CD4-positive, alpha-beta T cell treated with Interleukin-4 for 1 hour (primary cell): ENCODE measurements around the gene ATF7IP2.
"Not testable (repeated sequence)": the region's sequence is repeated elsewhere in the genome, so short reads cannot be mapped to it uniquely, and the experiment has no call there.

Experiments used
- DNase-seq, 2 donors: peaks; one replicate each; pipeline ENCODE4 v3.0.0-alpha.2; 2020 to 2022

Gene ATF7IP2

DNA sequence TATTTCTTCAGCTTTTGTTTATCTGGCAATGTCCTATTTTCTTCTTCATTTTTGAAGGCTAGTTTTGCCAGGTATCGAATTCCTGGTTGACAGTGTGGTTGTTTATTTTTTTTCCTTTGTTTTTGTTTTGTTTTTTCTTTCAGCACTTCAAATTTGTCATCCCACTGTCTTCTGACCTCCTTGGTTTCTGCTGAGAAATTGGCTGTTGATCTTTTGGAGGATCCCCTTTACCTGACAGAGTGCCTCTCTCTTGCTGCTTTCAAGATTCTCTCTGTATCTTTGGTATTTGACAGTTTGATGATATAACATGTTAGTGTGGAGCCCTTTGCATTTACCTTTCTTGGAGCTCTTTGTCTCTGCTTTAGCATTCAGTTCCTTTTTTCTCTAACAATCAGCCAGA lies 9.6 kb upstream of the ATF7IP2 start:
- no peak for DNase-seq

DNA sequence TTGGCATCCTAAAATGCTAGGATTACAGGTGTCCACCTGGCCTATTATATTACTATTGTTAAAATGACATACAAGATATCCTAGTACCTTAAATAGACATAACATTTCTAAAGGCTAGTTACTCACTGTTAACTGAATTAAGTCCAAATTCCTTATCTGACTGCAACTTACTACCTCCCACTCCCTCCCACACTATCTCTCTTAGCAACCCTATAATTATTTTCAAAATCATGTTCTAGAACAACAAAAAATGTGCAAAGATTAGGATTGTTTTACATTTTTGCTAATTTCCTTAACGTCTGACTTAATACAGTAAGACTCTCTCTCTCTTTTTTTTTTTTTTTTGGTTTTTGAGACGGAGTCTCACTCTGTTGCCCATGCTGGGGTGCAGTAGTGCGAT lies 2.2 kb upstream of the ATF7IP2 start:
- no peak for DNase-seq

DNA sequence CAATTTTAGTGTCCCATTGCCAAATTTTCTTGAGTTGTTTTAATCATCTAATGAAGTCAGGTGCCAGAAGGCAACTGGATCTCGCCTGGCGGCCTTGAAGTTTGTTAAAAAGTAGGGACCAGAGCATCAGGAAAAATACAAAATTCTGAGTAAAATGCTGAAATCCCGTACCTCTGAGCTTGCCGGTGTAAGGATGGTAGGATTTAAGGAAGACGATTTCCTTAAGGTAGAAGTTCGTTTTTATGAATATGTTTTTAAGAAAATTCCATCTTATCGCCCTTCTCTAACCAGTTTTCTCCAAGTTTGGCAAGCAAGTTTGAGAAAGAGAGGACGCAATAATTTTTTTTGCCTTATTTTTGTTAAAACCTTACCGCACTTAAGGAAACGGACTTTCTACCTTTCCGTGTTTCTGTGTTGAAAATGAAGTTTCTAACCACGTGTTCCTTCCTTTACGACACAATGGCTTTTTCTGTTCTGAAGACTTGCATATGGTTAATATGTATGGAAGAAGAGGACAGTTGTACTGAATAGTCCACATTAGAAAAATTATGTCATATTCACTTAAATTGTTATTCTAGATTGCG lies 748 bp downstream of the ATF7IP2 start:
- peak in 1 of 2 donors; percentile 20 for DNase-seq

DNA sequence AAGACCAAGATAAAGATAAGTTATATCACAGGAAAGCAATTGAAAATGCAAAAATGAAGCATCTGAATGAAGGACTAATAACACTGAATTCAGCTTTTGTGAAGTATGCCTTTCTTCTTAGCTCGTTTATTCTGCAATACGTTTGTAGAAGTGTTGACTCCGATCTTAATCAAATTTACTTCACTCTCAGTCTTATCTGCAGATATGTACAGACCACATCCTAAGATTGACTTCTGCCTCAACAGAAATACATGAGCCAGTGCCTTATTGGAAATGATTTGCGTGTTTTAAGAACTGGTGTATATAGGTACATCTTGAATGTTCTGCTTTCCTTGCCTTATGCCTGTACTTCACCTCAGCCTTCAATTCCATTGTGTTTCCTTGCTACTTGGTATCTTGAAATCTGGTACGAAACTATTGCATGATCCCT lies 1.3 kb downstream of the ATF7IP2 start:
- no peak for DNase-seq

DNA sequence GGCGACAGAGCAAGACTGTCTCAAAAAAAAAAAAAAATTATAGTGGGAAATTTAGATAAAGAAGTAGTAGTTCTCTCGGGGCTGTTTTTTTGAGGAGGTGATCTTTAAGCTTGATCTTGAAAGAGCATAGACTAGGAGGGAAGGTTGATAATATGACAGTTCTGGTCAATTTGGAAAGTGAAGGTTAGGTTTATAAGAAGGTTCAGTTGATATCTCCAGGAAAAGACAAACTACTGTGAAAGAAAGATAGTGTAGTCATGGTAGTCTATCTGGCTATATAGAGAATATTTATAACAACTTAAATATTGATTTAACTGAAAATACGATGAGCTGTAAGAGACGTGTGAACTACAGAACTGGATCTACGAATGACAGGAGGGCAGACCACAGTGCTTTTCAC lies 3.1 kb downstream of the ATF7IP2 start:
- no peak for DNase-seq

DNA sequence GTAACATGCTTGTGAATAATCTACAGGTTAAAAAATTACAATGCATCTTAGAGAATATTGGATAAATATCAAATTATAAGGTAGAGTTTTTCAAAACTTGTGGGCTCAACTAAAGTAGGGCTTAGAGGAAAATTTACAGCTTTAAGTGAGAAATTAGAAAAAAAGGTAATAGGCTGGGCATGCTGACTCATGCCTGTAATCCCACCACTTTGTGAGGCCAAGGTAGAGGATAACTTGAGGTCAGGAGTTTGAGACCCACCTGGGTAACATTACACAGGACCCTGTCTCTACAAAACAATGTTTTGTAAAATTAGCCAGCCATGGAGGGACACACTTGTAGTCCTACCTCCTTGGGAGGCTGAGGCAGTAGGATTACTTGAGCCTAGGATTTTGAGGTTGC lies 4.5 kb downstream of the ATF7IP2 start:
- DNase-seq = no peak

DNA sequence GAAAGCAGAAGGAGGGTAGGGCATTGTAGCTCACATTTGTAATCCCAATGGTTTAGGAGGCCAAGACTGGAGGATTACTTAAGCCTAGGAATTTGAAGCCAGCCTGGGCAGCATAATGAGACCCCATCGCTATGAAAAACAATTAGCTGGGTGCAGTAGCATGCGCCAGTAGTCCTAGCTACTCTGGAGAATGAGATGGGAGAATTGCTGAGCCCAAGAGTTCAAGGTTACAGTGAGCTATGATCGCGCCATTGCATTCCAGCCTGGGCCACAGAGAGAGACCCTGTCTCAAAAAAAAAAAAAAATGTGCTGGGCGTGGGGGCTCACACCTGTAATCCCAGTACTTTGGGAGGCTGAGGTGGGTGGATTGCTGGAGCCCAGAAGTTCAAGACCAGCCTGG lies 5.0 kb downstream of the ATF7IP2 start:
- DNase-seq = no peak

DNA sequence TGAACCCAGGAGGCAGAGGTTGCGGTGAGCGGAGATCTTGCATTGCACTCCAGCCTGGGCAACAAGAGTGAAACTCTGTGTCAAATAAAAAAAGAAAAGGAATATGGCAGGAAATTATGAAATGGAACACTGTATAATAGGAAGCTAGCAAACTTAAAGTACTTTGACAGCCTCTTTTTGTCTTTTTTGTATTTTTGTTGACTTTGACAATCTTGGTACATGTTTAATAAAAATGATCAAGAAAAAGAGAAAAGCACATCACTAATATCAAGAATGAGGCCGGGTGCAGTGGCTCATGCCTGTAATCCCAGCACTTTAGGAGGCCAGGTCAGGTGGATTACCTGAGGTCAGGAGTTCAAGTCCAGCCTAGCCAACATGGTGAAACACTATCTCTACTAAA lies 5.5 kb downstream of the ATF7IP2 start:
- DNase-seq = no peak

DNA sequence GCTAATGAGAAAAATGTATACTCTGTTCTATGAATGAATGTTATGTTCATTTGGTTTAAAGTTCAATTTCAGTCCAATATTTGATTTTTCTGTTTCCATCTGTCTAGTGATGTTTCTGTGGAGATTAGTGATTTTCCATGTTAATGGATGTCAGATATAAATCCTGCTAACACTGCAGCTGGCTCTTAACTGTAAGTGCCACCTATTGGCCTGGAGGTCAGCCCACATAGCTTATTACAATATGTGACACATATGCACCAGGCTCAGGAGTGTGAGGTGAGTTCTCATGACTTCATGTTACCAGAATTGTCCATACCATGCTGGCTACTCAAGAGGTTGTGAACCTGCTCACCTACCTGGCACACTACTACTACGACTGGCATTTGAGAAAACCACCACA lies 17.1 kb downstream of the ATF7IP2 start:
- no peak for DNase-seq

DNA sequence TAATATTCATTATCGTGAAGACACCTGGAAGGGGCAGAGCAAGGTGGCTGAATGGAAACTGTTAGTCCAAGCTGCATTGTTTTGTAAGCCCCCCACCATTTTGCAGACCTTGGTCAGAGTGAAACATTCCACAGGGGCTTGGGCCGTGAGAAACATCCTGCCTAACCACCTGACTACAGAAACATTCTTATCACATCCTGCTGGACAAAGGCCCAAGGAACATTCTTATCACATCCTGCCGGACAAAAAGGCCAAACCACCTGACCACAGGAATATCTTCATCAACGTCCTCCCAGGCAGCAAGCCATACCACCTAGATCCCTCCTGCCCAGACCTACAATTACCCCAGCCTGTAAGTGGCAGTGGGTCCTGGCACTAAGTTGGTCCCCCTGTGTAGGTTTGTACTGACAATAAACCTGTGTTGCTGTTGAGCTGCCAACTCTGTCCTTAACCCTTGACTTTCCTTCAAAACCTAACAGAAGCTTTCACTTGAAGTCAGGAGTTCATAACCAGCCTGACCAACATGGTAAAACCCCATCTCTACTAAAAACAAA lies 19.6 kb downstream of the ATF7IP2 start:
- no peak for DNase-seq

DNA sequence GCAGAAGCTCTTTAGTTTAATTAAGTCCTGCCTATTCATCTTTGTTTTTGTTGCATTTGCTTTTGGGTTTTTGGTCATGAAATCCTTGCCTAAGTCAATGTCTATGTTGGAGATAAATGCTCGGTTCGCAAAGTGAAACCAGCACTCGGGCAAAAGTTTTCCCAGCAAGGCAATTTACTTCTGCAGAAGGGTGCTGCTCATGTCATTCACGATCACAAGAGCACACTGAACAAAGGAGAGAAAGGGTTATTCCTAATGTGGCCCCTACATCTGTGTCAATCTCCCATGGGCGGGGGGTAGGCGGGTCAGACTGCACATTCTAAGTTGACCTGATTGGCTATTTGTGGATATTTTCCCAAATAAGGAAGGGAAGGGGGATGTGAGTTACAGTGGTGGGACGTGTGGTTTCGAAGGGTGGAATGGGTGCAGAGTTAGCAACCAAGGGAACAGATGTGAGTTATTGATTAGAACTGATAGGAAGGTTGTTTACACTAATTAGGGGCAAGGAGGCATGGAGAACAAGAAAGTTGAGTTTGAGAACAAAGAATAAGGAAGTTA lies 23.0 kb downstream of the ATF7IP2 start:
- no peak for DNase-seq

DNA sequence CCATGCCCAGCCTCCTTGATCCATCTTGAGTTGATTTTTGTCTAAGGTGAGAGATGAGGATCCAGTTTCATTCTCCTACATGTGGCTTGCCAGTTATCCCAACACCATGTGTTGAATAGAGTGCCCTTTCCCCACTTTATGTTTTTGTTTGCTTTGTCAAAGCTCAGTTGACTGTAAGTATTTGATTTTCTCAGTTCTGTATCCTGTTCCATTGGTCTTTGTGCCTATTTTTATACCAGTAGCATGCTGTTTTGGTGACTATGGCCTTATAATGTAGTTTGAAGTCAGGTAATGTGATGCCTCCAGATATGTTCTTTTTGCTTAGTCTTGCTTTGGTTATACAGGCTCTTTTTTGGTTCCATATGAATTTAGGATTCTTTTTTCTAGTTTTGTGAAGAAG lies 23.9 kb downstream of the ATF7IP2 start:
- not testable (repeated sequence) for DNase-seq

DNA sequence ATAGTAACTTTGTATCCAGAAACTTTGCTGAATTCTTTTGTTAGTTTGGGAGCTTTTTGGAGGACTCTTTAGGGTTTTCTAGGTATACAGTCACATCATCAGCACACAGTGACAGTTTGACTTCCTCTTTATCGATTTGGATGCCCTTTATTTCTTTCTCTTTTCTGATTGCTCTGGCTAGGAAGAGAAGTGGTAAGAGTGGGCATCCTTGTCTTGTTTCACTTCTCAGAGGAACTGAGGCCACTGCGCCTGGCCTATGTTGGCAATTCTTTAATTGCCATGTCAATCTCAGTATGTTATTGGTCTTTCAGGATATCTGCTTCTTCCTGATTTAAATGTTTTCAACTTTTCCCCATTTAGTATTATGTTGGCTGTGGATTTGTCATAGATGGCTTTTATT lies 24.6 kb downstream of the ATF7IP2 start:
- DNase-seq = no peak

DNA sequence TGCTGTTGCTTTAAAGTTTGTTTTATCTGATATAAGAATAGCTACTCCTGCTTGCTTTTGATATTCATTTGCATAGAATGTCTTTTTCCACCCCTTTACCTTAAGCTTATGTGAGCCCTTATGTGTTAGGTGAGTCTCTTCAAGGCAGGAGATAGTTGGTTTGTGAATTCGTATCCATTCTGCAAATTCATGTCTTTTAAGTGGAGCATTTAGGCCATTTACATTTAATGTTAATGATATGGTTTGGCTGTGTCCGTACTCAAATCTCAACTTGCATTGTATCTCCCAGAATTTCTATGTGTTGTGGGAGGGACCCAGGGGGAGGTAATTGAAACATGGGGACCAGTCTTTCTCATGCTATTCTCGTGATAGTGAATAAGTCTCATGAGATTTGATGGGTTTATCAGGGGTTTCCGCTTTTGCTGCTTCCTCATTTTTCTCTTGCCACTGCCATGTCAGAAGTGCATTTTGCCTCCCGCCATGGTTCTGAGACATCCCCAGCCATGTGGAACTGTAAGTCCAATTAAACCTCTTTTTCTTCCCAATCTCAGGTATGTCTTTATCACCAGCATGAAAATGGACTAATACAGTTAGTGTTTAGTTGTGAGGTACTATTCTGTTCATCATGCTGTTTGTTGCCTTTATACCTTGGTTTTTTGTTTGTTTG lies 27.2 kb downstream of the ATF7IP2 start:
- DNase-seq = no peak

DNA sequence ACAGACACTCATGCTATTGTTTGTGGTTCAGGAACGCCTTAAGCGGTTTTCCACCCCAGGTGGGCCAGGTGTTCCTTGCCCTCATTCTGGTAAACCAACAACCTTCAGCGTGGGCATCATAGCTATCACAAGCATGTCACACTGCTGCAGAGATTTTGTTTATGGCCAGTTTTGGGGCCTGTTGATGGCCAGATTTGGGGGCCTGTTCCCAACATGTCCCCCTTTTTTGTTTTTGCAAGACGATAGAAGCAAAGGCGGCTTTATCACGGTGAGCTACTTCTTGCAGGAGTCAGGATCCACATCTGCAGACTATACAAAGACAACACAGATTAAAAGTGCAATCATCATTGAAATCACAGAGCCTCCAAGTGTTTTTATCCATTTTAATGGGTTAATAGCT lies 32.3 kb downstream of the ATF7IP2 start:
- DNase-seq = not testable (repeated sequence)

DNA sequence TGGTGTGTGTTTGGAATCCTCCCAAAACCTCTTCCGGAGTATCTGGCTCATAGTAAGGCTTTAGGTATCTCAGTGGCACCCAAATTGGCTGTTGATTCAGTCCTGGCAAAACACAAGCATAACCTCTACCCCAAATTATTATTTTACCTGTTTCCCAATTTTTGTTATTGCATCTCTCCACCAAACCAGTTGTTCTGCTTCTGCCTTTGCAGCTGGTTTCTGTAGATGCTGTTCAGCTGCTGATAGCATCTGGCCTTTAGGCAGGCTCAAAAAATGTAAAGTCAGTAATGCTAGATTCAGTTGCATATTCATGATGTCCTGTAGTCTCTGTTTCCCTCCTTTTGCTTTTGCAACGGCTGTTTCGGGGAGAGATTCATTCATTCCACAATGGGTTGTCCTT lies 33.8 kb downstream of the ATF7IP2 start:
- no peak for DNase-seq

DNA sequence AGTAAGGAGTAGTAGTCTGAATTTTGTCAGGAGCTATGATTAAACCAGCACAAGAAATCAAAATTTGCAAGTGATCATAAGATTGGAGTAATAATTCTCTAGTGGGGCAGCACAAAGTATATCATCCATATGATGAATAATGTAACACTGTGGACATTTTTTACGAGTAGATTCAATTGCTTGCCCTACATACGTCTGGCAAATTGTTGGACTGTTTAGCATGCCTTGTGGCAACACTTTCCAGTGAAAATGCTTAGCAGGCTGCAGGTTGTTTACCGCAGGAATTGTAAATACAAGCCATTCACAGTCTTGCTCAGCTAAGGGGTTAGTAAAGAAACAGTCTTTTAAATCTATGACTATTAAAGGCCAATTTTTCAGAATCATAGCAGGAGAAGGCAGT lies 35.7 kb downstream of the ATF7IP2 start:
- no peak for DNase-seq

DNA sequence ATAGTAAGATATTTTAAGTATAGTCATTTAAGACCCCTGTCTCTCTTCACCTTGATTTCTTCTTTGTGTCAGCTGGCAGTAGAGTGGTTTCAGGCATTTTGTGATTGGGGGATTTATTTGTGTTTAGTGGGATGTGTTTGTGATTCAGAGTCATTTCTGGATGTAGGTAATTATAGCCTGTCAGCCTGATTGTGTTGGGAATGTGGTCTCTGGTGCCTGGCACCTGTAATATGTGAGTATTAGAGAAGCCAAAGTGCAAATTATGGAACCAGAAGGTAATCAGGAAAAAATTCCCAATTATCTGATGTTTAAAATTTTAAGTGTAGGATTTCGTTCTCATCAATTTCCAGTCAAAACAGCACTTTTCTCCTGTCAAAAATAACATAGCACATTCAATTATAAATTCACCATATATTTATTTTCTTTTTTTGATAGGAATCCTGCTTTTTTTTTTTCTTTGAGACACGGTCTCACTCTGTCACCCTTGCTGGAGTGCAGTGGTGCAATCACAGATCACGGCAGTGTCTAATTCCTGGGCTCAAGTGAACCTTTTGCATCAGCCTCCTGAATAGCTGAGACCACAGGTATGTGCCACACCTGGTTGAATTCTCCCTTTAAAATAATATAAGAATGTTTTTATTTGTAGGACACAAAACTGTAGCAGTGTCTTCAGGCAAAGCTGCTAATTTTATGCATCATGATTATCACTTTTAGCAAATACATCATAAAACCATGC lies 42.7 kb downstream of the ATF7IP2 start:
- DNase-seq = no peak

DNA sequence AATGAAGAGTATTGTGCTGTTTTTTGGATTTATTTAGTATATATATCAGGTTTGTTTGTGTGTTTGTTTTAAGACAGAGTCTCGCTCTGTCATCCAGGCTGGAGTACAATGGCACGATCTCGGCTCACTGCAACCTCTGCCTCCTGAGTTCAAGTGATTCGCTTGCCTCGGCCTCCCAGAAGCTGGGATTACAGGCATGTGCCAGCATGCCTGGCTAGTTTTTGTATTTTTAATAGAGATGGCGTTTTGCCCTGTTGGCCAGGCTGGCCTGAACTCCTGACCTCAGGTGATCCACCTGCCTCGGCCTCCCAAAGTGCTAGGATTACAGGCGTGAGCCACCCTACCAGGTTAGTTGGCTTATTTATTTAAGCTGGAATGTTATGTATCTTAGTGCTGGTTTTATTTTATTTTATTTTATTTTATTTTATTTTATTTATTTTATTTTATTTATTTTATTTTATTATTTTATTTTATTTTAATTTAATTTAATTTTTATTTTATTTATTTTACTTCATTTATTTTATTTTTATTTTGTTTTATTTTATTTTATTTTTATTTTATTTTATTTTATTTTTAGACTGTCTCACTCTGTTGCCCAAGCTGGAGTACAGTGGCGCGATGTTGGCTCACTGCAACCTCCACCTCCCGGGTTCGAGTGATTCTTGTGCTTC lies 43.6 kb downstream of the ATF7IP2 start:
- not testable (repeated sequence) for DNase-seq

DNA sequence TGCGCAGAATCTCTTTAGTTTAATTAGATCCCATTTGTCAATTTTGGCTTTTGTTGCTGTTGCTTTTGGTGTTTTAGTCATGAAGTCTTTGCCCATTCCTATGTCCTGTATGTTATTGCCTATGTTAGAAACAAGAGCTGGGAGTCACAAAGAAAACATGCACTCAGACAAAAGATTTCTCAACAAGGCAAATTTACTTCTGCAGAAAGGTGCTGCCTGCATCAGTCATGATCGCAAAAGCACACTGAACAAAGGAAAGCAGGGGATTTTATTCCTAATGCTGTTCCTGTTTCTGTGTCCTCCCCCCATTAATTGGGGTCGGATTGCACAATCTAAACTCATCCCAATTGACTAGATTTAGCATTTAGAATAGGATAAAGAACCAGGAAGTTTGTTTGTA lies 55.9 kb downstream of the ATF7IP2 start:
- no peak for DNase-seq

DNA sequence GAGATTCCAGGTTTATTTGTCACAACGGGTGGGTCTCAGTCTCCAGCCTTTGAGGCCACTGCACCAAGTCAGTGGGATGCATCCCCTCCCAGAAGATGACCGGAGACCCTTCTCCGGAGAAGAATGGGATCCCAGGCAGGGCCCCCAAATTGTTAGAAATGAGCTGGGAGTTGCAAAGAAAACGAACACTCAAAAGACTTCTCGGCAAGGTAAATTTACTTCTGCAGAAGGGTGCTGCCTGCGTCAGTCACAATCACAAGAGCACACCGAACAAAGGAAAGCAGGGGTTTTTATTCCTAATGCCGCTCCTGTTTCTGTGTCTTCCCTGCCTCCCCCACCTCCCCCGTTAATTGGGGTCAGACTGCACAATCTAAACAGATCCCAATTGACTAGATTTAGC lies 61.4 kb downstream of the ATF7IP2 start:
- no peak for DNase-seq

DNA sequence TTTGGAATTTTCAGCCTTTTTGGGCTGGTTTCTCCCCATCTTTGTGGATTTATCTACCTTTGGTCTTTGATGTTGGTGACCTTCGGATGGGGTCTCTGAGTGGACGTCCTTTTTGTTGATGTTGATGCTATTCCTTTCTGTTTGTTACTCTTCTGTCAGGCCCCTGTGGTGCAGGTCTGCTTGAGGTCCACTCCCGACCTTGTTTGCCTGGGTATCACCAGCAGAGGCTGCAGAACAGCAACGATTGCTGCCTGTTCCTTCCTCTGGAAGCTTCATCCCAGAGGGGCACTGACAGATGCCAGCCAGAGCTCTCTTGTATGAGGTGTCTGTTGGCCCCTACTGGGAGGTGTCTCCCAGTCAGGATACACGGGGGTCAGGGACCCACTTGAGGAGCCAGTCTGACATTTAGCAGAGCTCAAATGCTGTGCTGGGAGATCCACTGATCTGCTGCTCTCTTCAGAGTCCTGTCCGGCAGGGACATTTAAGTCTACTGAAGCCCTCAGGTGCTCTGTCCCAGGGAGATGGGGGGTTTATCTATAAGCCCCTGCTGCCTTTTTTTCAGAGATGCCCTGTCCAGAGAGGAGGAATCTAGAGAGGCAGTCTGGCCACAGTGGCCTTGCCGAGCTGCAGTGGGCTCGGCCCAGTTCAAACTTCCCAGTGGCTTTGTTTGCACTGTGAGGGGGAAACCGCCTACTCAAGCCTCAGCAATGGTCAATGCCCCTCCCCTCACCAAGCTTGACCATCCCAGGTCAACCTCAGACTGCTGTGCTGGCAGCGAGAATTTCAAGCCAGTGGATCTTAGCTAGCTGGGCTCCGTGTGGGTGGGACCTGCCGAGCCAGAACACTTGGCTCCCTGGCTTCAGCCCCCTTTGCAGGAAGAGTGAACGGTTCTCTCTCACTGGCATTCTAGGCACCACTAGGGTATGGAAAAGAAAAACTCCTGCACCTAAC lies 66.6 kb downstream of the ATF7IP2 start:
- not testable (repeated sequence) for DNase-seq
